ENCODE results near the gene CTNNA1.

DNA sequence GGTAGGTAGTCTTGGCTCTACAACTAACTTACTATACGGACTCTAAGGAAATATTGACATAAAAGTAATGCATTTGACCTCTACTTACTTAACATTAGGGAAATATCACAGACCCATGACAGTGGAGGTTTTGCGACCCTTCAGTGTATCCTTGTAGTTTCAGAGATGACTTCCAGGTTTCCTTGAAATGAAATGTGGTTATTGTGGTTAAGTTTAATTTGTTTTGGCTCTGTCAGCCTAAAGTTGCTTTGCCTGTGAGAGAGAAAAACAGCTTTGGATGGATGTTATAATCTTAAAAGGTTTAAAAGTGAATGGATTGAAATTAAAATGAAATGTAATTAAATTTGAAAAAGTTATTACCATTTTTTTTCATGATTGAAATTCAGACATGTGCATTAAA is 79.0 kb downstream of the CTNNA1 start:
- no peak for TF ChIP-seq CTCF (IDR thresholded peaks at IDR 0.05)
- no peak for TF ChIP-seq POLR2A (IDR thresholded peaks at IDR 0.05)

Data from lower leg skin (tissue), 3 donors.